SJCRH30 (cell line): Measurements from ENCODE around the gene VSIR. TPM values are rescaled to one million over a fixed set of nuclear protein-coding genes. Genes with fewer than 3 reads are reported as not detected.
A peak's percentile ranks its signal among the peaks of the same experiment; 100 is the strongest.

ENCODE experiments used
- DNase-seq, 2 experiments: peaks; one replicate each; pipeline ENCODE4 v3.0.0-alpha.2; 2015 to 2020
- H3K27ac ChIP-seq: fragments of 250-450 bp; sonication (Bioruptor Pico); 2 replicates; pipeline ENCODE4 v1.5.1; 2020; ENCODE audit warnings: mild to moderate bottlenecking, moderate library complexity
- H3K27me3 ChIP-seq: fragments of 250-450 bp; sonication (Bioruptor Pico); 2 replicates; pipeline ENCODE4 v1.5.1; 2020; ENCODE audit warnings: mild to moderate bottlenecking, moderate library complexity
- H3K36me3 ChIP-seq: fragments of 250-450 bp; sonication (Bioruptor Pico); 2 replicates; pipeline ENCODE4 v1.5.1; 2020; ENCODE audit warnings: mild to moderate bottlenecking, moderate library complexity
- H3K4me1 ChIP-seq: fragments of 250-450 bp; sonication (Bioruptor Pico); 2 replicates; pipeline ENCODE4 v1.5.1; 2020; ENCODE audit warnings: mild to moderate bottlenecking, moderate library complexity
- H3K4me3 ChIP-seq: fragments of 250-450 bp; sonication (Bioruptor Pico); 2 replicates; pipeline ENCODE4 v1.5.1; 2020; ENCODE audit warnings: mild to moderate bottlenecking, moderate library complexity
- H3K9me3 ChIP-seq: fragments of 250-450 bp; sonication (Bioruptor Pico); replicated peaks from 2 replicates; pipeline ENCODE4 v1.5.1; 2020; ENCODE audit warnings: mild to moderate bottlenecking, moderate library complexity
- total RNA-seq: library from RNA; depleted of rRNA; stranded (reverse); fragments of >200 nt; shearing (Covaris generic); gene quantifications from 2 replicates; pipeline ENCODE4 v1.2.3, GENCODE V29; 2014; rRNA removed

The VSIR gene
- total RNA-seq: 2.6 and 3.4 TPM in 2 replicates

DNA sequence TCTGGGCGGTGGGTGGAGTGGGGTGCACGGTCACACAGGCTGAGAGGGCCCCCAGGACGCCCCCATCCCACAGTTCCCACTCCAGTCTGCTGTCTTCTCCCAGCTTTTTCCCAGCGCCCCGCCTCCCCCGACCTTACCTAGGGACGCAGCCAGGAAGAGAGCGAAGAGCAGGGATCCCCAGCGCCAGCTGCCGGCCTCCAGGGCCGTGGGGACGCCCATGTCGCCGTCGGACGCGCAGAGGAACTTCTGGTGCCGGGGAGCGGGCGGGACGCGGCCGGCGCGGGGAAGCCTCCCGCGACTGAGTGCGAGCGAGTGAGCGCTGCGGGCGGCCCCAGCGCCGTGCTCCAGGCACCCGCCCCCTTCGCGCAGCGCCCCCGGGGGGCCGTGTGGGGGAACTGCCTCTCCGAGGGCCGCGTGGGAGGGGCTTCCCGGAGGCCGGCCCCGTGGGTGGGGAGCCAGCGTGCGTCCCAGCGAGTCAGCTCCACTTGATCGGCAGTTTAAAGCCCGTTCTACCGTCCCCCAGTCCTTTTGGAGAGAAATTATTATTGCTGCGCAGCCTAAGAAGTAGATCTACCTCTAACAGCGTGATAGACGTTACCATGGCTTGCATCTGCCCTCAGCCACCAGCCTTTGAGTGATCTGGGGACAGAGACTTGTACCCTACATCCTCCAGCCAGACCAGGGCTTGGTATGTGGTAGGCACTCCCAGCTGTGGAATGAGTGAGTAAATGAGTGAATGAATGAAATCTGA is at the start of gene VSIR:
VSIR (minus strand) TSS at position 300 of the 751 bp plus-strand sequence; CDS start at position 219, 81 bp downstream.
- DNase-seq: peak; percentile 78 to 84
- Histone ChIP-seq H3K4me3 (peak within 1 kb of the TSS; percentile 58), H3K4me1 (peaks cover 20% of the 10 kb centered on the region), H3K27me3 (no peaks in the 10 kb centered on the region), H3K36me3 (no peaks in the 10 kb centered on the region), H3K9me3 (no peaks in the 10 kb centered on the region), H3K27ac (peak within 1 kb of the TSS; percentile 64)

DNA sequence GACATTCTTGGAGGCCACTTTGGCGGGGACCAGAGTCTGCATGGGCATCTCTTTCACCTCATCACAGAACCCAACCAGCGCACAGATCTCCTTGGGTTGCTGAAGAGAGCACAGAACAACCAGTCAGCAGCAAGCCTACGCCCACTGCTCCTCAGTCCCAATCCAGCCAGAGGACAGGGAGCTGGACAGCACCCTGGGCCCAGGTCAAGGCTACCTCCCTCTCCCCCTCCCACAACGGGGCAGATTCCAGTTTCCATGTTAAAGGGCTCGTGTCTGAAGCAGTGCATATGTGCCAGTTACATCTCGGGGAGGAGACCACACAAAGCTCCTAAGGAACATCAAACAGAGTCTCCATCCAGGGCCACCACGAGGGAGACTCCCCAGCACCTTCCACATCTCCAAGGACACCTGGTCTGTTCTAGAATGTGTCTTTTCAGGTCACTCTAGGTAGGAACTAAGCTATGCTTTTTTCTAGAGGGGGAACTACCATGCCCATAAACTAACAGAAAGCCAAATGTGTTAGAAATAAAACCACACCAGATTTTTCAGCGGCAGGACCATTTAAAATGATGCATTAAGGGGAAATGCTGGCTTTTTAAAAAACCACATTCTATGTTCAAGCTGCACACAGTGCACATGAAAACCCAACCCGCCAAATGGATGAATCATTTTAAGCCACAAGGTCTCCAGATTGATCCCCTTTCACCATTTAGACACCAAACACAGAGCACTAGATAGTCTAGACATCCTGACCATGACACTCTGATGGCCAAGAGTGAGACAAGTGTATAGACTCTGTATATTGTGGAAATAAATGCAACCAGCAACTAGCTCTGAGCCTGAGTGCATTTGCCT is 48.8 kb upstream of the VSIR start:
- H3K27me3 ChIP-seq: no peaks in the 10 kb centered on the region
- DNase-seq: no peak
- H3K36me3 ChIP-seq: peaks cover 8% of the 10 kb centered on the region; the same call in 1 of the 2 replicates
- no peak overlapping the region for H3K4me3 ChIP-seq
- H3K27ac ChIP-seq: no peak overlapping the region
- H3K9me3 ChIP-seq: no peaks in the 10 kb centered on the region
- no peaks in the 10 kb centered on the region for H3K4me1 ChIP-seq

DNA sequence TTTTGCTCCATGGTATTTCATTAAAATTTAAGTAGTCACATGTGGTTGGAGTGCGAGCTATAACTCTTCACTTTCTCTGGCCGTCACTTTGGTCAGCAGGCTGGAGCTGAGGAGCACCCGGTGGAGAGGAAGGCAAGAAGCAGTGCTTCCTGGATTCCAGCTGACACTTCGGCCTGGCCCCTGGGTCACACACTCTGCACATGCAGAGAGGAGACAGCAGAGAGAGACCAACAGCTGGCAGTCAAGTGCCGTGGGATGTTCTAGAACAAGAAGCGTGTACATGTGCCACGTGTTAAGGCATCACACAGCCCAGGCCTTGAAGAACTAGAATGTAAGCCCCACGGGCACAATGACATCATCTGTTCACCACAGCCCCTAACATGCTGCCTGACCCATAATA is 47.6 kb upstream of the VSIR start:
- no peak for DNase-seq
- Histone ChIP-seq H3K27me3 (no peaks in the 10 kb centered on the region), H3K4me1 (no peaks in the 10 kb centered on the region), H3K9me3 (no peaks in the 10 kb centered on the region), H3K27ac (no peak overlapping the region), H3K36me3 (peaks cover 11% of the 10 kb centered on the region; the same call in 1 of the 2 replicates), H3K4me3 (no peak overlapping the region)

DNA sequence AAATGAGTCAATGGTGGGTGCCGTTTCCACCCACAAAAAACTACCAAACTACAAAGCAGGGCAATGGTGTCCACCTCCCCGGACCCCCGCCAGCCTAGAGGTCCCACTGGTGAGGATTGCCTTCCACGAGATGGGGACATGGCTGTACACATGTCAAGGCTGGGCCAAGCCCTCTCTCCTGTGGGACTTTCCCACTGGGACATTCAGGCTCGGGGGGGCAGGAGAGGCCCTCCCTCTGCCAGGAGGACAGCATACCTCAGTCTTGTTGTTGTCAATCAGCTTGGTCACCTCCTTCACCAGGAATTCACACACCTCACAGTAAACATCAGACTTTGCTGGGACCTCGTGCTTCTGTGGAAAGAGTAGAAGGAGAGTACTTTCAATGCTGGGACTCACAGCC is 46.7 kb upstream of the VSIR start:
- Histone ChIP-seq H3K4me3 (no peak overlapping the region), H3K9me3 (no peaks in the 10 kb centered on the region), H3K27ac (no peak overlapping the region), H3K4me1 (no peaks in the 10 kb centered on the region), H3K27me3 (no peaks in the 10 kb centered on the region), H3K36me3 (peaks cover 6% of the 10 kb centered on the region; the same call in 1 of the 2 replicates)
- DNase-seq: no peak

DNA sequence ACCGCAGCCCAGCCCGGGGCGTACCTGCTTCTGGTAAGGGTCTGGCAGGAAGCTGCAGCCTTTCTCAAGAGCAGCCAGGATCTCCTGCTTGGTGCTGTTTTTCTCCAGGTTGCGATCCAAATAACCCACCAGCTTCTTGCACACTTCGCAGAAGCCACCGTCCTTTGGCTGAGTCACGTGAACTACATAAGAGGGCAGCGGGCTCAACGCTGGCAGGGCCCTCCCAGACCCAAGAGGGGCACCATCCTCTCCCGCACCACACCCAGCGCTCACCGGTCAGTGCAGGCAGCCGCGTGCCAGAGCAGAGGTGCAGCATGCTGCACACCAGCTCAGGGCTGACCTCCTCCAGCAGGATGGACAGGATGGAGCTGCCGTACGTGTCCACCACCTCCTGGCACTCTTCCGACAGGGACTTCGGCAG is 46.1 kb upstream of the VSIR start:
- Histone ChIP-seq H3K9me3 (no peaks in the 10 kb centered on the region), H3K4me3 (no peak overlapping the region), H3K36me3 (peaks cover 6% of the 10 kb centered on the region; the same call in 1 of the 2 replicates), H3K27ac (no peak overlapping the region), H3K4me1 (no peaks in the 10 kb centered on the region), H3K27me3 (no peaks in the 10 kb centered on the region)
- DNase-seq: no peak

DNA sequence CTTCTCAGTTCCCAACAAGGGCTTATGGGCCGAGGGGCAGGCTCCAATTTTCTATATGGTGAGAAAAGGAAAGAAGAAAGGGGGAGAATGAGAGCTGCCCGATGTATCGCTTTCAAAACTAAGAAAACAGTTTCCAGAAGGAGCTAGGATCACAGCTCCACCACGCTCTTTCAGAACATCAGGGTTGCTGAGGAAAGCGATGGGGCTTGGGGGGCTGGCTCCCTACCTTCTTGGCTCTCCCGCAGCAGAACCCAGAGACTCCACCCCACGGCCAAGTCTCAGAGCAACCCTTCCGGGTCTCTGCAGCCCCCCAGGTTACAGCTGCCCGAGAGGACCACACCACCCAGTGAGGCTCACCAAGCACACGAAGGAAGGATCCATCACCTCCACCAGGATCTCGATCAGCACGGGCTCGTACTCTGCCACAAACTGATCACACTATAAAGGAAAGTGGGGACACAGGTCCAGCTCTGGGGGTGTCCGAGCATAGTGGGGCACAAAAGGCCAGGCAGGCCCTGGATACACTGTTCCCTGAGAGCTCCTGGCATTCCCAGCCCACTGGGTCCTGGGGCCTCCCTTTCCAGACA is 45.4 kb upstream of the VSIR start:
- no peaks in the 10 kb centered on the region for H3K9me3 ChIP-seq
- H3K4me3 ChIP-seq: no peak overlapping the region
- no peaks in the 10 kb centered on the region for H3K27me3 ChIP-seq
- no peaks in the 10 kb centered on the region for H3K4me1 ChIP-seq
- DNase-seq: no peak
- H3K27ac ChIP-seq: no peak overlapping the region
- H3K36me3 ChIP-seq: peaks cover 6% of the 10 kb centered on the region; the same call in 1 of the 2 replicates

DNA sequence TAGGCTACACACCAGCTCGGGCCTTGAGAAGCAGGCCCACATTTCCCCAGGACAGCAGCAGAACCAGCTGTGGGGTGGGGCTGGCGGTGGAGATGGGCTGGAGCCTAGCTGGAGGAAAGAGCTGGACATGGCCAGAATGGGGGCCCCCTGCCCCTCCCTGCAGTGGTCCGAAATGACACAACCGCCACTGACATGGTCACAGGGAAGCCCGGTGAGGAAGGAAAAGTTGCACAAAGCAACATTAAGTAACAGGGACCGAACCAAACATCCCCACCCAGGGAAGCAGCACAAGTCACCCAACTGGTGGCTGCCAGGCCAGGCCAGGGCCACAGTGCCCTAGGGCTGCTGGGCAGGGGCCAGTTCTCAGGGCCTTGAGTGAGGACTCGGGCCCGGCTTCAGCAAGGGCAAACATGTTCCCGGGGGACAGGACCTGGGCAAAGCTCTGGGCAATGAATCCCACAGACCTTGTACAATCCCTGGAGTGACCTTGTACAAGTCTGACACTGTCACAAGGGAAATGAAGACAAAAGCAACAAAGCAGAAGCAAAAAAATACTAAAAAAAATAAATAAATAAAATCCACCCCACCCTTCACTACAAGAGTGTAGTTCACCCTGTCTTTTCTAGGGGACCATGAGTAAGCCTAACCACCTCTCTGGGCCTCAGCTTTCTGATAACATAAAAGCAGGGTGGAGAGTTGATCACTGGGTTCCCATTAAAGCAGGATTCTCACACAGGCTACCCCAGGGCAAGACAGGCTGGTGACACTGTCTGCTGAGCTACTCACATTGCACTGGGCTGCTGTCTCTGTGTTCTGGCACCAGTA is 44.7 kb upstream of the VSIR start:
- Histone ChIP-seq H3K9me3 (no peaks in the 10 kb centered on the region), H3K4me1 (no peaks in the 10 kb centered on the region), H3K27ac (no peak overlapping the region), H3K27me3 (no peaks in the 10 kb centered on the region), H3K36me3 (peaks cover 6% of the 10 kb centered on the region; the same call in 1 of the 2 replicates), H3K4me3 (no peak overlapping the region)
- no peak for DNase-seq

DNA sequence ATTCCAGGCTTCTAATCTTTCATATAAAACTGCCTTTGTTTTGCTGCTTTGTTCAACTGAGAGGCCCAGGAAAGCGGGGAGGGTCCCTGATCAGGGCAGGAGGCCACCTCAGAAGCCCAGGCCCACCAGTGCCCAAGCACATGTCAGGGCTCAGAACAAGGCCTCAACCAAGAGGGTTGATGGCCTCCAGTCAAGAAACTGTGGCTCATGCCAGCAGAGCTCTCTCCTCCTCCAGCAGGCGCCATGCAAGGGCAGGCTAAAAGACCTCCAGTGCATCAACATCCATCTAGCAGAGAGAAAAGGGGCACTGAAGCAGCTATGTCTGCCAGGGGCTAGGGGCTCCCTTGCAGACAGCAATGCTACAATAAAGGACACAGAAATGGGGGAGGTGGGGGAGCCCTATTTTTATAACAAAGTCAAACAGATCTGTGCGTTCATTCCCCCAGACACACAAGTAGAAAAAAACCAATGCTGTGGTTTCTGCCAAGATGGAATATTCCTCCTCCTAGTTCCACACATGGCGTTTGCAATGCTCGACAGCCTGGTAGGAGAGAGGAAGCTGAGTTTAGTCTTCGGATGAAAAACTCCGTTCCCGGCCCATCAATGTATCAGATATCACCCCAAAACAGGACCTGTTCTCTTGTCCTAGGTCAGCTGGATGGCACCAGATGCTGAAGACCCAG is 43.8 kb upstream of the VSIR start:
- Histone ChIP-seq H3K9me3 (no peaks in the 10 kb centered on the region), H3K4me3 (no peak overlapping the region), H3K36me3 (peaks cover 6% of the 10 kb centered on the region; the same call in 1 of the 2 replicates), H3K27me3 (no peaks in the 10 kb centered on the region), H3K27ac (no peak overlapping the region), H3K4me1 (no peaks in the 10 kb centered on the region)
- DNase-seq: no peak

DNA sequence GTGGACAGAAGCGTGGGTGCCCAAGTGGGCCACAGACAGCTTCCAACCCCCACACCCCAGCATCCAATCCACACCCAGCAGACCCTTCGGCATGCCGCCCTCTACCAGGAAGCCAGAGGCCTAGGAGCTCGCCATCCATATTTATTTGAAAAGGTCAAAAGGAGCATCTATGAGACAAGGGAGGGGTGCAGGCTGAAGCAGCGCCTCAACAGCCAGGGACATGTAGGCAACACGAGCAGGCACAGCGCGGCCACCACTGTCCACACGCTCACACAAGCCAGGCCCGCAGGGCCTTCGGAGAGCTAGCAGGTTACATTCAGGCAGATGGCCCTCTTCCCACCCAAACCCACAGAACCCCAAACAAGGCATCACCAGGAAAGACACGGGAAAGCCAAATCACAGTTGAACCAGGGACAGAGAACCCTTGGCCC is 43.1 kb upstream of the VSIR start:
- H3K27me3 ChIP-seq: no peaks in the 10 kb centered on the region
- H3K4me1 ChIP-seq: no peaks in the 10 kb centered on the region
- no peak overlapping the region for H3K4me3 ChIP-seq
- no peak overlapping the region for H3K27ac ChIP-seq
- DNase-seq: no peak
- peaks cover 6% of the 10 kb centered on the region; the same call in 1 of the 2 replicates for H3K36me3 ChIP-seq
- H3K9me3 ChIP-seq: no peaks in the 10 kb centered on the region

DNA sequence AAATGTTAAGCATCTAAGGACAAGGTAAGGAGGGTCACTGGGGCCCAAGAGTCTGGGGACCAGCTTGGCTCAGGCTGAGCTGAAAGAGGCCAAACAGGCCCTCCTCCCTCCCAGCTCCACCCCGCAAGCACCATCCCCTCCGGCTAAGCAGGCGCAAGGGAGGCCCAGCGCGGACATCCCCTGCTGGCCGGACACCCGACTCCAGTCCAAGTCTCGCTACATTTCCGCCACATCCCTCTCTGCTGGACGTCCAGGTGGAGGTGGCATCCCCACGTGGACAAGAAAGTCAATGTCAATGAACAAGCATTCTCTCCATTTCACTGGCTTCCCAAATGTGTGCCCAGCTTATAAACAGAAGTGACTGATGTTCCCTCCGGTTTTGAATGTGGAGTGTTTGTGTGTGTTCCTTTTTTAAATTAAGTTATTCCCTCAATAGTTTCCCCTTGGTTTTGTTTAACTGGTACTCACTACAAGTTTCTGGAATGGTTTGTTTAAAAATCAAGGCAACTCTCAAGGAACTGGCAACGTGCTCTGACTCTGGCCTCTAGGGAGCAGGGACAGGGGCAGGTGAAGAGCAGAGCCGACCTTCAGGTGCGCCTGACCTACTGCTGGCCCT is 42.3 kb upstream of the VSIR start:
- H3K36me3 ChIP-seq: peaks cover 6% of the 10 kb centered on the region; the same call in 1 of the 2 replicates

DNA sequence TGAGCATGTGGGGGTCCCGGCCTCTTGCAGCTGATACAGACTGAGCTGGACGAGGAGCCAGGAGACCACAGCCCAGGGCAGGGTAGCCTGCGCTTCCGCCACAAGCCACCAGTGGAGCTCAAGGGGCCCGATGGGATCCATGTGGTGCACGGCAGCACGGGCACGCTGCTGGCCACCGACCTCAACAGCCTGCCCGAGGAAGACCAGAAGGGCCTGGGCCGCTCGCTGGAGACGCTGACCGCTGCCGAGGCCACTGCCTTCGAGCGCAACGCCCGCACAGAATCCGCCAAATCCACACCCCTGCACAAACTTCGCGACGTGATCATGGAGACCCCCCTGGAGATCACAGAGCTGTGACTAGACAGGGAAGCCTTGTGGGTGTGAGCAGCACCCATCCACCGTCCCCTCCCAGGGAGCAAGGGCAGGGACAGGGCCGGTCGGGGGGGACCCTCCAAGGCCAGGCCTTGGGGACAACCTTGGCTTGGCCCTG is 41.6 kb upstream of the VSIR start:
- no peak overlapping the region for H3K27ac ChIP-seq
- H3K27me3 ChIP-seq: no peaks in the 10 kb centered on the region
- no peak overlapping the region for H3K4me3 ChIP-seq
- no peak for DNase-seq
- no peaks in the 10 kb centered on the region for H3K9me3 ChIP-seq
- peaks cover 6% of the 10 kb centered on the region; the same call in 1 of the 2 replicates for H3K36me3 ChIP-seq
- H3K4me1 ChIP-seq: no peaks in the 10 kb centered on the region

More for the DNA sequence above, 42.3 kb upstream of the VSIR start:
- no peak for DNase-seq
- H3K4me1 ChIP-seq: no peaks in the 10 kb centered on the region
- no peak overlapping the region for H3K4me3 ChIP-seq
- H3K27me3 ChIP-seq: no peaks in the 10 kb centered on the region
- no peak overlapping the region for H3K27ac ChIP-seq
- no peaks in the 10 kb centered on the region for H3K9me3 ChIP-seq

DNA sequence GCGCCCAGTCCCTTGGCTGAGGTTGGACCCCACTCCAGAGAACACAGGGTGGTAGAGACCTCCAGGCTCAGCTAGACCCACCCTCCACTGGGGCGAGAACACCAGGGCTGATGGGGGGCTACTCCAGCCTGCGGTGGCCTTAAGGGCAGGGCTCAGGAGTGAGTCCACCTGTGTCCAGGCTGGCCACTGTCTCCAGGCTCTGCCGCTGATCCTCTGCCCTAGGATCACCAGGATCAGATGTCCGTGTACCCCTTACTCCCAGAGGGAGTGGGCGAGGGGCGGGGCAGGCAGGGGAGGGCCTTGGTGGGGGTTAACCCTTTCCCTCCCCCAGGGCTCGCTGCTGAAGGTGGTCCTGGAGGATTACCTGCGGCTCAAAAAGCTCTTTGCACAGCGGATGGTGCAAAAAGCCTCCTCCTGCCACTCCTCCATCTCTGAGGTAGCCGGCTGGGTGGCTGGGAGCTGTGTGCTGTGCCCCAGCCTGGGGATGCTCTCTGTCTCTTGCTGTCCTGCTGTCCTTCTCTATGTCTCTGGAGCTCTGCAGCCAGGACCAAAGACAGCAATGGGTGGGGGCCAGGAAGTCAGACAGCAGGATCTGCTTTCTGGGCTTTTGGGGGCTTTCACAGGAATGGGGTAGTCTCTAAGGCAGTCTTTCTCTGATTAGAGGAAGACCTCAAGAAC is 39.7 kb upstream of the VSIR start:
- no peaks in the 10 kb centered on the region for H3K4me1 ChIP-seq
- no peak overlapping the region for H3K4me3 ChIP-seq
- H3K9me3 ChIP-seq: no peaks in the 10 kb centered on the region
- no peaks in the 10 kb centered on the region for H3K27me3 ChIP-seq
- H3K27ac ChIP-seq: no peak overlapping the region
- 0 out of 2 replicates have a peak, but pooled peaks cover 3% of the 10 kb centered on the region for H3K36me3 ChIP-seq
- no peak for DNase-seq
